HFF-Myc (cell line): ENCODE measurements around the gene SLBP.

Source experiments
- DNase-seq: peaks from one replicate; pipeline ENCODE4 v3.0.0-alpha.2; 2011; ENCODE audit warnings: low read depth; ENCODE audit errors: extremely low read depth
- H3K4me3 ChIP-seq: replicated peaks from 2 replicates; pipeline ENCODE4 v1.5.1; 2011; ENCODE audit warnings: low read depth, mild to moderate bottlenecking, control low read depth, low read length
- TF ChIP-seq, protein P1 (sequence below): IDR thresholded peaks from 2 replicates; pipeline ENCODE4 v1.5.1; 2012; ENCODE audit warnings: mild to moderate bottlenecking, low read depth, low read length, control low read depth; ENCODE audit errors: missing control alignments

SLBP gene

DNA sequence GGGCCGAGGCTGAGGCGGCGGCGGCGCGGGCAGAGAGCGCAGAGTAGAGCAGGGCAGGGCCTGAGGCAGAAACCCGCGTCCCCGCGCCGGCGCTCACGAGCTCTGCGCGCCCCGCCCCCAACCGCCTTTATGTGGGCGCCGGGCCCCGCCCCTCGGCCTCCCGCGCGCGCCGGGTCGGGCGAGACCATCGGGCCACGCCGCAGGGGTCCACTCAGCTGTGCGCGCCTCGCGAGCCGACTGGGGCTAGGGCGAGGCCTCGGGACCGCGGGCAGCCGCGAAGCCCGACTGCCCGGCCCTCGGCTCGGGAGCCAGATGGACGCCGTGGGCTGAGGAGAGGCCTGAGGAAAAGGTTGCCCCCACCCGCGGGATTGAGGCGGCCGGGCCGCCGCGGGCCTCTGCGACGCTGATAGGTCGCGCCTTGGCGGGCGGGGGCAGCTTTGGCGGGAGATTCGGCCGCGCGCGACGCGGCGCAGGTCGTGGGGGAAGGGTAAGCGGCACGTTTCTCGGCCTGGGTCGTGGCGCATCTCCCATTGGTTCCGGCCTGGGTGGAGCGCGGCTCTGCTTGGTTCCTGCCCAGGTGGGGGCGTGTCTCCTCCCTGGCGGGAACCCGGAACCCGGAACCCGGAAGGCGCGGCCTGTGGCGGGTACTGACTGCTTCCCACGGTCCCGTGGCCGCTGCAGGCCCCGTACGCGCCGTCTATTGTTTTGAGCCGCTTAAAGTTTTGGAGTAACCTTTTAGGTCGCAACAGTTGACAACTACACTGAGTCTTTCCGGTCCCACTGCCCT is at the start of gene SLBP:
TSS of gene SLBP (minus strand) at position 104 of the 787 bp plus-strand sequence. CDS start 131 bp downstream, outside the sequence.
- TF ChIP-seq, protein P1, sequence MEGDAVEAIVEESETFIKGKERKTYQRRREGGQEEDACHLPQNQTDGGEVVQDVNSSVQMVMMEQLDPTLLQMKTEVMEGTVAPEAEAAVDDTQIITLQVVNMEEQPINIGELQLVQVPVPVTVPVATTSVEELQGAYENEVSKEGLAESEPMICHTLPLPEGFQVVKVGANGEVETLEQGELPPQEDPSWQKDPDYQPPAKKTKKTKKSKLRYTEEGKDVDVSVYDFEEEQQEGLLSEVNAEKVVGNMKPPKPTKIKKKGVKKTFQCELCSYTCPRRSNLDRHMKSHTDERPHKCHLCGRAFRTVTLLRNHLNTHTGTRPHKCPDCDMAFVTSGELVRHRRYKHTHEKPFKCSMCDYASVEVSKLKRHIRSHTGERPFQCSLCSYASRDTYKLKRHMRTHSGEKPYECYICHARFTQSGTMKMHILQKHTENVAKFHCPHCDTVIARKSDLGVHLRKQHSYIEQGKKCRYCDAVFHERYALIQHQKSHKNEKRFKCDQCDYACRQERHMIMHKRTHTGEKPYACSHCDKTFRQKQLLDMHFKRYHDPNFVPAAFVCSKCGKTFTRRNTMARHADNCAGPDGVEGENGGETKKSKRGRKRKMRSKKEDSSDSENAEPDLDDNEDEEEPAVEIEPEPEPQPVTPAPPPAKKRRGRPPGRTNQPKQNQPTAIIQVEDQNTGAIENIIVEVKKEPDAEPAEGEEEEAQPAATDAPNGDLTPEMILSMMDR: no peak
- peak; percentile 65 for DNase-seq
- peak within 1 kb of the TSS; percentile 98 for H3K4me3 ChIP-seq

DNA sequence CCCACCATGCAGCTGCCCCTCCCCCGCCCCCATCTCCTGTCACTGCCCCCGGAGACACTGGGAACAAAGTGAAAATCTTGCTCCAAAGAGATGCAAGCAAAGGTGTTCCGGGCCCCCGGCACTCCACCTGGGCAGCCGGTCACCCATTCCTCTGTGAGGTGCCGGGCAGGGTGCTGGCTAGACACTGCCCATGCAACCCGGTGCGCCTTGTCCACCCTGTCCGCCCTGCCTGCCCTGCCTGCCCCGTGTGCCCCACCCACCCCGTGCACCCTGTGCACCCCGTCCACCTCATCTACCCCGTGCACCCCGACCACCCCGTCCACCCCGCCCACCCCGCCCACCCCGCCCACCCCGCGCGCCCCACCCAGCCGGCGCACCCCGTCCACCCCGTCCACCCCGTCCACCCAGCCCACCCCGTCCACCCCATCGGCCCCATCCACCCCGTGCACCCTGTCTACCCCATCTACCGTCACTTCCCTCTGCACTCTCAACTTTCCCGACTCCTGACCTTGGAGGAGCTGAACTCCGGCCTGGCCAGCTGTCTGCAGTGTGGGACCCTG is 49.1 kb upstream of the SLBP start:
- no peak for DNase-seq
- TF ChIP-seq, protein P1: no peak

DNA sequence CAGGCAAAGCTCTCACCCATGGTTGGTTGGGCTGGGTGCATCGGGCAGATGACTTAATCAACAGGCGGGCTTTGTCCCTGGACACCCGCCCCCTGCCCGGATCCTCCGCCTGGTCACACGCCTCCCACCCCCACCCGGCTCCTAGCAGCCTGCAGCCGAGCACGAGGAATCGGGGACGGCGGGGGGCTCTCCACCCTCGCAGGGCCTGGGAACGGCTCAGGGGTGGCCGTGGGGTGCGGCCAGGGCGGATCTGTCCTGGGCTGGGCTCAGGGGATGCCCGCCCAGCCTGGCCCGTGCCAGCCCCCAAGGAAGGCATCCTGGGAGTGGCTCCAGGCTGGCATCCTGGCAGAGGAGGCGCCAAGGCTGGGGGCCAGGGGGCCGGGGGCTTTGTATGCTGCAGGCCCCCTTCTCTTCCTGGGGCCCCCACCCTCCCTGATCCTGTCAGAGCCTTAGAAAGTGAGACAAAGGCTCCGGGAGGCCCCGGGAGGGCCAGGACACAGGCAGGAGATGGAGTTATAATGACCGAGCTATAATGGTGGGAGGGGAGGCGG is 48.5 kb upstream of the SLBP start:
- H3K4me3 ChIP-seq: no peak overlapping the region
- DNase-seq: no peak
- TF ChIP-seq, protein P1: no peak

More for the DNA sequence above, 49.1 kb upstream of the SLBP start:
- H3K4me3 ChIP-seq: no peak overlapping the region

DNA sequence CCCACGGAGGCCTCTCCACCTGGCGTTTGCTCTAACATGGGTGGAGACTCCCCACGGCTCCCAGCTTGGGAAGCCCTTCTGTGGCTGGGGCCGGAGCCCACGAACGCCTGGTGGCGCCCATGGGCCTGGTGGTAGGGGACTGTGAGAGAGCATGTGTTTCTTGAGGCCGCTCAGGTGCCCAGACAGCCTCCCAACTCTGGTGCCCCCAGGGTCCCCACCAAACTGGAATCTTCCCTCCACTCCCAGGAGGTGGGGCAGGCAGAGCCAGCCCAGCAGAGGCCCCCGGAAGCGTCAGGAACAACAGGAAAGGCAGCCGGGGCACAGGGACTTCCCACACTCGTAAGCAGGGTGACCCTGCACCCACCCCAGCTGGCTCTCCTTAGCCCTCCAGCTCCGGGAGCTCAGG is 47.7 kb upstream of the SLBP start:
- DNase-seq: no peak
- H3K4me3 ChIP-seq: no peak overlapping the region
- TF ChIP-seq, protein P1: no peak

DNA sequence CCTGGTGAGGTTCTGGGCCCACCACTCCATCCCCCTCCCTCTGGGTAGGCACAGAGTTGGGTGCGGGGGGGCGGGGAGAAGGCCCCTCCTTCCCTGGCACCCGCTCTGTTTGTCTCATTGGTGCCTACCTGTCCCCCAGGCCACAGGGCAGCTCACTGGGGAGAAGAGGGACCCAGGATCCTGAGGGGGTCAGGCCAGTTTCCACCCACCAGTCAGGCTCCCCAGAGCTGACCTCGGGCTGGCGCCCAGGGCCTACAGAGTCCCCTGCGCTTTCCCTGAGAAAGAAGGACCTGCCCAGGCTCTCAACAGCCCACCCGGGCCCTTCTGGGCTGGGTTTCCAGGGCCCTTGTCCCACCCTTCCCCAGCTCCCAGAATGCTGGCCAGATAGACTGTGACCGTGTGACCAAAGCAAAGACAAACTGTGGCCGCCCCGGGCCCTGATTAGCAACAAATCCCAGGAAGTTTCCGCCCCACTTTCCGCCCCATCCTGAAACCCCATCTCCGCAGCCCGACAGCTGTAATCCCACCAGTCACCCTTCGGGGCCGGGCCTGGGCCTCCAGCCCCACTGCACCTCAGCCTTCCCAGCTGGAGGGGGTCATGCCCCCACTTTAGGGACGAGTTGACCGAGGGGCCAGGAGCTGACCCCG is 47.2 kb upstream of the SLBP start:
- TF ChIP-seq, protein P1: no peak
- DNase-seq: no peak
- H3K4me3 ChIP-seq: no peak overlapping the region

DNA sequence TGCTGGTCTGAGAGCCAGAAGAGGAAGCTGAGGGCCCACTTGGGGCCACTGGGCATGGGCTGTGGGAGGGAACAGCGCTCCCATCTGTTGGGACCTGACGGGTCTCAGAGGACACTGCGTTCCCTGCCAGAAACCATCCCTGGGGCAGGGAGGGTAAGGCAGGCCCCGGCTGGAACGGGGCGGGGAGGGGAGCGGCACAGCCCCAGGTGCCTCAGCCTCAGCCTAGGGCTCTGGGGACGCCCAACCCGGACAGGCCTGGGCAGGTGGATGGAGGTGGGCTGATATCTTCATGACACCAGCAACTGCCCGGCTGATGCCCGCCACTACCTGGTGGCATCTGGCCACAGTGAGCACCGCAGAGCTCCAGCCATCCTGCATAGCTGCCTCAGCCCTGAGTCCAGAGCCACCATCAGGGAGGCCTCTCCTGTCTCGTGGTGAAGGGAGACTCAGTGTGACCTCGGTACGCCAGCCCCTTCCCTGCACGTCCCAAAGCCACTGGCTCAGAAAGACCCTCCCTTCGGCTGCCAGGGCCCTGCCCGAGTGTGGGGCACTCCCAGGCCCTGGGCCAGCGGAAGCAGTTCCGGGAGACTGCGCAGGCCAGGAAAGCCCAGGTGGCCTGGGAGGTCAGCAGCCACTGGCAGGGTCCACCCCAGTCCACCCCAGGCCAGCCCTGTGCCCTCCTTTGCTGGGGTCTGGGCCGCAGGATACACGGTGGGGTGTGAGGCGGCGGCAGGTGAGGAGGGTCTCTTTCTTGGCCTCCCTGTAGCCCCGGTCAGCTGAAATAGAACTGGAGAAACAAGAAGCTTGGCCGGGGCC is 46.4 kb upstream of the SLBP start:
- TF ChIP-seq, protein P1: no peak
- DNase-seq: no peak

More for the DNA sequence above, 46.4 kb upstream of the SLBP start:
- H3K4me3 ChIP-seq: no peak overlapping the region
